Stimulated activated CD8-positive, alpha-beta memory T cell treated with anti-CD3 and anti-CD28 coated beads, Interleukin-7, amount 100 ng/mL, for 1 hour (primary cell): ENCODE measurements around the gene RPN2.

Experiments used
- DNase-seq, 2 donors: peaks; one replicate each; pipeline ENCODE4 v3.0.0-alpha.2; 2020; ENCODE audit warnings: low read depth in 2 of 2

RPN2 gene

GRCh38 chr20:37243076-37243936 is 64.2 kb downstream of the RPN2 start:
- DNase-seq, result no peak

GRCh38 chr20:37243937-37244571 is 64.9 kb downstream of the RPN2 start:
- DNase-seq, result no peak

- no peak for DNase-seq
Observed at GRCh38 chr20:37244572-37244957, 65.4 kb downstream of the RPN2 start.

DNA sequence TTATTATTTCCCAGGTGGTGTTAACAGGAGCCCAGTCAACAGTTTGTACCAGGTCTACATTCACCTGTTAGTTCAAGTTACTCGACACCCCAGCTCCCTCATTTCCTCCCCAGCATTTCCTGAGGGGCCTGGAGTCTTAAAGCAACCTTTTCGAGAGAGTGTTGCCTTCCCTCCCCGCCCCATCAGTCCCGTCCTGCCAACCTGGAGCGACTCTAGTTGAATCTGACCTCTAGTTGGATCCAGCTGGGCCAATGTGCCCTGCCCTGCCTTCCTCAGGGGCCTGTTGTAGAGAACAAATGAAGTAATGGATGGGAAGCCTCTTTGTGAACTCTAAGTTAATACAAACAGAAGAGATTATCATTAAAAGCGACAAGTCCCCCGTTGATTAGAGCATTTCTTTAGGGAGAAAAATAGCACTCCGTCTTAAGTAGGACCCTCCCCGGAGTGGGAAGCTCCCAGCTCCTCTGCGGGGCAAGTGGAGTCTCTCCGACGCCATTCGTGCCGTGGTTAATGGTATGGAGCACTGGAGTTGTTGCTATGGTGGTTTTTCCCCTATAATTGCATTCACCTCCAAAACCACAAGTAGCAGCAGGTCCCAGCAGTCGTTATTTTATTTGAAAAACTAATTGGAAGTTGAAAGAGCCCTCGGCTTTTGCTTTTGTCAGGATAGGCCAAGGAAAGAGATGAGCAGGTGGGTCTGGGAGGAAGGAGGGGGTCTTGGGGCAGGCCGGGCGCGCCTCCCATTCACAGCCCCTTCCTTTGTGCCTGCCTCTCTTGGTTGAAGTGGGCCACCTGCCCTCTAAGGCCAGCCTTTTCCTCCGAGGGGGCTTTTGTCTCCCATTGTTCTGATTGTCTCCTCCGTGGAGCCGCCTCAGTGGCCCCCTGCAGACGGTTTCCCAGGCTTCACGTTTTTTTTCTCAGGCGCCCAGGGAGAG is 66.4 kb downstream of the RPN2 start:
- DNase-seq, result no peak

DNA sequence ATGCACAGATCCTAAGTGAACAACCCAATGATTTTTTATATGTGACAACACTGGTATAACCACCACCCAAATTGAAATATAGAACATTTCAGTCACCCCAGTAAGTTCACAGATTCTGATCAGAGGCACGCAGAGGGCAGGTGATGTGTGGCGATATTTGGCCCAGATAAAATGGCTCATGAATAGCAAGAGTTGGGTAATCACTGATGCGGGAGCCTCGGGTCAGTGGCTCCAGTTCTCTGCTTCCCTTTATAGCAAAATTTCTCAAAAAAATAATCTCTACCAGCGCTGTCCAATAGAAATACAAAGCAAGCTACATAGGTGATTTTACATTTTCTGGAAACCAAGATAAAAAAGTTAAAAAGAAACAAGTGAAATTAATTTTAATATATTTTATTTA is 67.6 kb downstream of the RPN2 start:
- no peak for DNase-seq

- no peak for DNase-seq
Observed at GRCh38 chr20:37247547-37247946, 68.4 kb downstream of the RPN2 start.

DNA sequence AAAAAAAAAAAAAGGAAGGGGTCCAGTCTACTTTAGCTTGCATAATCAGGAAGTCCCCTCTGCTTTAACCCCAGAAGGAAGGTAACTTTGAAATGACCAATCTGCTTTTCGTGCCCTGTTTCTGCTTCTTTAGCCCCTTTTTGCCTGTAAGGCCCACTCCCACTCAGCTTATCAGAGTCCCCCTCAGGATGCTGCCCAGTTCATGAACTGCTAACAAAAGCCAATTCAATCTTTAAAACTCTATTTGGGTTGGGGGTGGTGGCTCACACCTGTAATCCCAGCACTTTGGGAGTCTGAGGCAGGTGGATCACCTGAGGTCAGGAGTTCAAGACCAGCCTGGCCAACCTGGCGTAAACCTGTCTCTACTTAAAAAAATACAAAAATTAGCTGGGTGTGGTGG is 70.2 kb downstream of the RPN2 start:
- no peak for DNase-seq

GRCh38 chr20:37251825-37252477 is 72.8 kb downstream of the RPN2 start:
- no peak for DNase-seq

DNA sequence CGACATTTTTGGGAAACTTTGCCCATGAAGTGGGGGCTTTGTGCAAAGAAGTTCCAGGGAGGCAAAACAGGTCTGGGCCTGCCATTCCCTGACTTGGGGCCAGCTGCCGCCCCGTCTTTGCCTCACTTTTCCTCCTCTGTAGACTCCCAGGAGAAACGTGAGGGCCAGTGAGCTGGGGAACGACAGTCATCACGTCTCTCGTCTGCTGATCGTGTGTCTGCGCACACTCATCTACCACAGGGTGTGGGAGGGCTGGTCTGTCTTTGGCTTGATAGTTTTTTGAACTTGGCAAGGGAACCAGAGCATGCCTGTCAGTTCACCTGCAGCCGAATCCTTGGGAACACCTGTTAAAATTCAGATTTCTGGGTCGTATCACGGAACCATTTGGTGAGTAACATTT is 74.0 kb downstream of the RPN2 start:
- DNase-seq, result no peak

GRCh38 chr20:37254114-37254878 is 75.2 kb downstream of the RPN2 start:
- no peak for DNase-seq

GRCh38 chr20:37256286-37256685 is 77.2 kb downstream of the RPN2 start:
- no peak for DNase-seq

DNA sequence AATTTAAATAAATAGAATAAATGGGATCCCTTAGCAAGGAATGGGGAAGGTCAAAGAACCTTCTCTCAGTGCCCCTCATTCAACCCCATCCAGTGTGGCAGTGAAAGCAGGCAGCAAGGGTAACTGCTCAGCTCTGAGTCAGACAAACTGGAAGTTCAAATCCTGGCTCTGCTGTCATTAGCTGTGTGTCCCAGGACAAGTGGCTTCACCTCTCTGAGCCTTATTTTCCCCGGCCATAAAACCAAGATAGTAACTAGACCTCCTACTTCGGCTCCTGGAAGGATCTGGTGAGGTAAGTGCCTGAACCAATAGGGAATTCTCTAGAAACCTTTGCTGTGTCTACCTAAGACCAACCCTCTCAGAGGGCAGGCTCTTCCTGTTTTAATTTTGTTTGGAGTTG is 78.4 kb downstream of the RPN2 start:
- DNase-seq, result no peak

DNA sequence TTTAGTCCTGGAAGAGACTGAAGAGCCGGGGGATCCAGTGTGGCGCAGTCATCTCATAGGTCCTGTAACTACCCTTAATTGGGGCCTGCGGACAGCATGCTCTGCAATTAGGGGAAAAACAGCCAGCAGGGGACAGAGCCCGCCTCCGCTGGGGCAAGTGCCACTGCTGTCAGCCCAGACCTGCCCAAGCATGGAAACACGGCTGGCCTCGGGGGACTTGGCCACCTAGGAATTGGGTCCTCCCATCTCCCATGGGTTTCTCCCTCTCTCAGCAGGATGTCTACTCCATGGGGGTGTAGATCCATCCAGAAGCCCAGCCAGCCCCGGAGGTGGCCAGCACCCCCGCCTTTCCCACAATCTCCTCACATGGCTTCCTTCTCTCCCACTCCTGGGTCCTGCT is 78.9 kb downstream of the RPN2 start:
- no peak for DNase-seq

DNA sequence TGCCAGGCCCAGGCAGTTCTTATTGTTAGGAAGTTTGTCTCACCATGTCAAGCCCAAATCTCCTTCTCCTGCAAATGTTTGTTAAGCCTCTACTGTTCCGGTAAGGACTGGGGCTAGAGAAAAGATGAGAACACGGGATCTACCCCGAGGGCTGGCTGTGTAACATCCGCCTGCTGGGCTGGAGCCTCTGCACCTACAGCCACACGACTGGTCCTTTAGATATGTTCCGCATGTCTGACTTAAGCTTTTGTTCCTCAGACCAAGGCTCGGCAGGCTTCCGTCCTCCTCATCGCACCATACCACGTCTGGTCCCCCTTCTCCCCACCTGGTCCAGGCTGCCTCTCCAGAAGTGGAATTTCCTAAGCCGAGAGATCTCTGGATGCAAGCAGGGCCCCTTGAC is 79.9 kb downstream of the RPN2 start:
- no peak for DNase-seq

DNA sequence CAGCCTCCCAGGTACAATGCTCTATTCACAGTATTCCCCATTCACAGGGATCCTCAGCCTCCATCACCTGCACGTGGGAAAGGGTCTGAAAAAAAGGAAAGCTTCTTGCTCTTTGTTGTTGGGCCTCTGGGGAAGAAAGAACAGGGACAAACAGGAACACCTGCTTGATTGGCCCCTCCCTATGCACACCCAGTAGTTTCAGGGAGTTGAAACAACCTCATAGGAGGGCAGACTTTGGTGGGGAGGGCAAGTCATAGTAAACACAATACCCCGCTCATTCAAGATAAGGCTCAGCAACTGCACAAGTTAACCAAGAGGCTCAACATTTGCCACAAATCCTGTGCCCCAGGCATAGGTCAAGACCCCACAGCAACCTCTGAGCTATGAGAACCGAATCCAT is 80.7 kb downstream of the RPN2 start:
- no peak for DNase-seq

GRCh38 chr20:37260923-37261322 is 81.8 kb downstream of the RPN2 start:
- DNase-seq, result no peak

DNA sequence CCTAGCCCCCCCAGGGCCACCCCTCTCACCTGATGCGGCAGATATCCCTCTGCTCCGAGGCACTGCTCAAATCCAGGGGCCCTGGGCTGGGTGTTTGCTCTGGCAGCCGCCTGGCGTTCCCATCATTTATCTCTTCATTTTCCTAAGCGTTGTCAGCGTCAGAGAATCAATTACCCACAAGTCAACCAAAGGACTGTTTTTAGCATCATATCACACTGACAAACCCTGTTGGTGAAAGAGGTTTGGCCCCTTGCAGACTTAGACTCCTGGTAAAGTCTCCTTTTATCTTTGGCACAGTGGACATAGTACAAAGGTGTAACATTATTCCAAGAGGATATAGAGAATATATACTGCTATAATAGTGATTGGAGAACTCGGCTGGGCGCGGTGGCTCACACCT is 82.6 kb downstream of the RPN2 start, which contains the start of gene GHRH:
TSS of gene GHRH (minus strand) at position 101 of the 400 bp plus-strand sequence. CDS start 4,925 bp downstream, outside the sequence.
- no peak for DNase-seq

GRCh38 chr20:37262505-37262904 is 83.4 kb downstream of the RPN2 start:
- DNase-seq, result no peak

DNA sequence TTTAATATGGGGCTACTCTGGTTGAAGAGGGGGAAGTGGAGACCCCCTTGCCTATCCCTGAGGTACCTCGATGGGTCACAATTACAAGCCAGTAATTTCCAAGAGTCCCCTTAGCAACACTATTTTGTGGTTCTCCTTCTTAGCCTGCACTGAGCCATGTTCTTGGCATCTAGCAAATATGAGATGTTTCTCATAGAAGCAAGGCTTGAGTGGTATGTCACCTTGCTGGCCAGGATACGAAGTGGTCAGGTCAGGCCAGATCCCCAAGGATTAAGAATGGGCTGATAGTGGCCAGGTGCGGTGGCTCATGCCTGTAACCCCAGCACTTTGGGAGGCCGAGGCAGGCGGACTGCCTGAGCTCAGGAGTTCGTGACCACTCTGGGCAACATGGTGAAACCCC is 84.6 kb downstream of the RPN2 start:
- DNase-seq, result no peak

DNA sequence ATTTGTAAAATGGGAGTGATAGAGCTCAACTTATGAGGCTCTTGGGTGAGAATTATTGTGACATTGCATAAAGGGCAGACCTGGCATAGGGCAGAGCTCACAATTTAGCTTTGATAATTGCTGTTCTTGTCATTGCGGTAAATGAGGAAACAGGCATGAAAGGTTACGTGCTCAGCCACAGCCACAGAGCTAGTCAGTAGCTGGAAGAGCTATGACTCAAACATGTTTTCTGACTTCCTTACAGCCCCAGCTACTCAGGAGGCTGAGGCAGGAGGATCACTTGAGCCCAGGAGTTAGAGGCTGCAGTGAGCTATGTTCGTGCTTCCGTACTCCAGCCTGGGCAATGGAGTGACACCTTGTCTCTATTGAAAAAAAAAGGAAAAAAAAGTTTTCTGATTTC is 86.0 kb downstream of the RPN2 start:
- no peak for DNase-seq
